ENCODE data around the gene SLC28A1. TPM values are rescaled to one million over a fixed set of nuclear protein-coding genes. Genes with fewer than 3 reads are reported as not detected.

SLC28A1 gene
- total and polyA plus RNA-seq, 4 donors, result 0.09 to 39.7 (median 18.3) TPM

- DNase-seq (ENCODE audit: low spot score), result no peak
Measured at GRCh38 chr15:84924077-84924731, 39.7 kb downstream of the SLC28A1 start.

More at GRCh38 chr15:84924077-84924731, 39.7 kb downstream of the SLC28A1 start:
- Histone ChIP-seq H3K36me3 (ENCODE audit: control insufficient read depth in 4 of 4, insufficient read depth in 3 of 4, low read depth in 1 of 4, low read length in 3 of 4) (peaks cover 0 to 45% (median 17%) of the 10 kb centered on the region in 4 donors), H3K27ac (ENCODE audit: low read depth in 1 of 2, low read length in 2 of 2) (peak overlapping the region; percentile 36 to 55), H3K27me3 (ENCODE audit: control insufficient read depth in 4 of 4, insufficient read depth in 4 of 4, low read length in 3 of 4) (no peaks in the 10 kb centered on the region), H3K9ac (ENCODE audit: low read depth in 1 of 2, low read length in 2 of 2) (no peak overlapping the region), H3K4me3 (ENCODE audit: low read depth in 1 of 3, low read length in 3 of 3) (no peak overlapping the region), H3K9me3 (ENCODE audit: control insufficient read depth in 4 of 4, low read length in 3 of 4) (no peaks in the 10 kb centered on the region), H3K4me1 (ENCODE audit: control insufficient read depth in 4 of 4, insufficient read depth in 4 of 4, low read length in 3 of 4) (peaks cover 7 to 26% (median 13%) of the 10 kb centered on the region in 4 donors)
- peak; percentile 53 for TF ChIP-seq FOXA2 (IDR thresholded peaks at IDR 0.05)
- no peak for TF ChIP-seq TAF1 (conservative IDR thresholded peaks at IDR 0.05)
- TF ChIP-seq SP1 (IDR thresholded peaks at IDR 0.05), result peak; percentile 62
- TF ChIP-seq MAX (IDR thresholded peaks at IDR 0.05), result peak; percentile 23
- TF ChIP-seq ZBTB33 (IDR thresholded peaks at IDR 0.05), result no peak
- TF ChIP-seq EGR1 (IDR thresholded peaks at IDR 0.05; ENCODE audit: low read depth in 2 of 2), result no peak
- no peak for TF ChIP-seq GABPA (IDR thresholded peaks at IDR 0.05 in 1 of 2, conservative IDR thresholded peaks at IDR 0.05 in 1 of 2)
- peak; percentile 52 to 53 for TF ChIP-seq HNF4A (conservative IDR thresholded peaks at IDR 0.05)
- TF ChIP-seq RAD21 (IDR thresholded peaks at IDR 0.05), result no peak
- no peak for TF ChIP-seq NR2F2 (IDR thresholded peaks at IDR 0.05)
- TF ChIP-seq YY1 (IDR thresholded peaks at IDR 0.05), result peak; percentile 61
- peak in 1 of 2 donors; percentile 9 for TF ChIP-seq RXRA (IDR thresholded peaks at IDR 0.05)
- no peak for TF ChIP-seq FOXA1 (IDR thresholded peaks at IDR 0.05)
- TF ChIP-seq, protein P1, sequence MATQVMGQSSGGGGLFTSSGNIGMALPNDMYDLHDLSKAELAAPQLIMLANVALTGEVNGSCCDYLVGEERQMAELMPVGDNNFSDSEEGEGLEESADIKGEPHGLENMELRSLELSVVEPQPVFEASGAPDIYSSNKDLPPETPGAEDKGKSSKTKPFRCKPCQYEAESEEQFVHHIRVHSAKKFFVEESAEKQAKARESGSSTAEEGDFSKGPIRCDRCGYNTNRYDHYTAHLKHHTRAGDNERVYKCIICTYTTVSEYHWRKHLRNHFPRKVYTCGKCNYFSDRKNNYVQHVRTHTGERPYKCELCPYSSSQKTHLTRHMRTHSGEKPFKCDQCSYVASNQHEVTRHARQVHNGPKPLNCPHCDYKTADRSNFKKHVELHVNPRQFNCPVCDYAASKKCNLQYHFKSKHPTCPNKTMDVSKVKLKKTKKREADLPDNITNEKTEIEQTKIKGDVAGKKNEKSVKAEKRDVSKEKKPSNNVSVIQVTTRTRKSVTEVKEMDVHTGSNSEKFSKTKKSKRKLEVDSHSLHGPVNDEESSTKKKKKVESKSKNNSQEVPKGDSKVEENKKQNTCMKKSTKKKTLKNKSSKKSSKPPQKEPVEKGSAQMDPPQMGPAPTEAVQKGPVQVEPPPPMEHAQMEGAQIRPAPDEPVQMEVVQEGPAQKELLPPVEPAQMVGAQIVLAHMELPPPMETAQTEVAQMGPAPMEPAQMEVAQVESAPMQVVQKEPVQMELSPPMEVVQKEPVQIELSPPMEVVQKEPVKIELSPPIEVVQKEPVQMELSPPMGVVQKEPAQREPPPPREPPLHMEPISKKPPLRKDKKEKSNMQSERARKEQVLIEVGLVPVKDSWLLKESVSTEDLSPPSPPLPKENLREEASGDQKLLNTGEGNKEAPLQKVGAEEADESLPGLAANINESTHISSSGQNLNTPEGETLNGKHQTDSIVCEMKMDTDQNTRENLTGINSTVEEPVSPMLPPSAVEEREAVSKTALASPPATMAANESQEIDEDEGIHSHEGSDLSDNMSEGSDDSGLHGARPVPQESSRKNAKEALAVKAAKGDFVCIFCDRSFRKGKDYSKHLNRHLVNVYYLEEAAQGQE (IDR thresholded peaks at IDR 0.05), result peak; percentile 18
- TF ChIP-seq HNF4G (IDR thresholded peaks at IDR 0.05), result no peak
- TF ChIP-seq CTCF (IDR thresholded peaks at IDR 0.05; ENCODE audit: low read depth, low read length, missing input control), result no peak
- TF ChIP-seq, protein P2, sequence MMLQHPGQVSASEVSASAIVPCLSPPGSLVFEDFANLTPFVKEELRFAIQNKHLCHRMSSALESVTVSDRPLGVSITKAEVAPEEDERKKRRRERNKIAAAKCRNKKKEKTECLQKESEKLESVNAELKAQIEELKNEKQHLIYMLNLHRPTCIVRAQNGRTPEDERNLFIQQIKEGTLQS (IDR thresholded peaks at IDR 0.05), result no peak
- no peak for TF ChIP-seq JUND (IDR thresholded peaks at IDR 0.05)
- WGBS, result 36% methylated on average over 4 of the region's 4 CpGs
